DND-41 (cell line): ENCODE results near the gene HSPBAP1.
"Not testable (repeated sequence)": the region's sequence is repeated elsewhere in the genome, so short reads cannot be mapped to it uniquely, and the experiment has no call there.

Experiments used
- ATAC-seq: fragments of 200-7000 bp; cut with Tn5 transposase; 3 replicates; pipeline ENCODE4 v1.9.1; 2021; ENCODE audit warnings: low read depth; ENCODE audit not compliant: insufficient read depth
- DNase-seq: peaks from one replicate; pipeline ENCODE4 v3.0.0-alpha.2; 2020
- H2AFZ ChIP-seq: 2 replicates; pipeline ENCODE4 v1.6.0; 2012; ENCODE audit warnings: low read depth, low read length
- H3K27ac ChIP-seq: 2 replicates; pipeline ENCODE4 v1.5.1; 2012; ENCODE audit warnings: low read length, inconsistent platforms
- H3K27me3 ChIP-seq: fragments of 200-600 bp; sonication (generic); 2 replicates; pipeline ENCODE4 v1.6.0; 2012; ENCODE audit warnings: low read length, mild to moderate bottlenecking, inconsistent platforms; ENCODE audit not compliant: insufficient read depth, poor library complexity
- H3K36me3 ChIP-seq: 2 replicates; pipeline ENCODE4 v1.5.1; 2012; ENCODE audit warnings: low read length, inconsistent platforms; ENCODE audit not compliant: insufficient read depth
- H3K4me1 ChIP-seq: 2 replicates; pipeline ENCODE4 v1.5.1; 2012; ENCODE audit warnings: mild to moderate bottlenecking, low read length; ENCODE audit not compliant: insufficient read depth
- H3K4me2 ChIP-seq: 2 replicates; pipeline ENCODE4 v1.6.0; 2012; ENCODE audit warnings: mild to moderate bottlenecking, moderate library complexity, low read length, inconsistent platforms; ENCODE audit not compliant: insufficient read depth
- H3K4me3 ChIP-seq, 2 experiments: fragments of 200-600 bp in 1 of 2; shearing (Covaris generic) in 1 of 2; 2 replicates each; pipeline ENCODE4 v1.5.1; 2012 to 2016; ENCODE audit warnings: inconsistent platforms in 2 of 2, low read length in 2 of 2, mild to moderate bottlenecking in 2 of 2, low read depth in 1 of 2, moderate library complexity in 1 of 2
- H3K79me2 ChIP-seq: 2 replicates; pipeline ENCODE4 v1.6.0; 2012; ENCODE audit warnings: low read length, inconsistent platforms; ENCODE audit not compliant: insufficient read depth
- H3K9ac ChIP-seq: 2 replicates; pipeline ENCODE4 v1.6.0; 2012; ENCODE audit warnings: low read depth, mild to moderate bottlenecking, inconsistent platforms, low read length, moderate library complexity
- H3K9me3 ChIP-seq: 2 replicates; pipeline ENCODE4 v1.5.1; 2012; ENCODE audit warnings: low read length, moderate library complexity, mild to moderate bottlenecking, inconsistent platforms; ENCODE audit not compliant: insufficient read depth, severe bottlenecking
- H4K20me1 ChIP-seq: 2 replicates; pipeline ENCODE4 v1.6.0; 2012; ENCODE audit warnings: low read length; ENCODE audit not compliant: insufficient read depth
- EZH2 ChIP-seq: IDR thresholded peaks from 3 replicates; pipeline ENCODE4 v1.6.1; 2012; ENCODE audit warnings: borderline replicate concordance, low read depth, mild to moderate bottlenecking, moderate library complexity, low read length, inconsistent platforms; ENCODE audit not compliant: severe bottlenecking
- TF ChIP-seq, protein P1 (sequence below): IDR thresholded peaks from 2 replicates; pipeline ENCODE4 v1.5.1; 2012; ENCODE audit warnings: borderline replicate concordance, low read length, moderate library complexity, mild to moderate bottlenecking; ENCODE audit not compliant: poor library complexity, severe bottlenecking; ENCODE audit errors: extremely low read depth

Gene HSPBAP1

DNA sequence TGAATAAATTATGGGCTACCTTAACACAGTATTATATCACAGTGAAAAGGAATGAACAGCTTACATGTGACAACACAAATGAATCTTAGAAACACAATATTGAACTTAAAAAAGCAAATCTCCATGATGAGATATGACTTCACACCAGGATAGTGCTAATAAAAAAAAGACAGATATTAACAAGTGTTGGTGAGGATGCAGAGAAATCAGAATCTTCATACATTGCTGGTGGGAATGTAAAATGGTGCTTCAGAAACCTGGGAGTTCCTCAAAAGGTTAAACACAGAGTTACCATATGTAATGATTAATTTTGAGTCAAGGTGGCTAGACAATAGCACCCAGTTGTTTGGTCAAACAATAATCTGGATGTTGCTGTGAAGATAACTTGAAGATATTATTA is 51.4 kb downstream of the HSPBAP1 start:
- ATAC-seq = no peak
- H3K27ac ChIP-seq = no peak overlapping the region
- H3K9me3 ChIP-seq = no peaks in the 10 kb centered on the region
- TF ChIP-seq EZH2 = no peak
- TF ChIP-seq, protein P1, sequence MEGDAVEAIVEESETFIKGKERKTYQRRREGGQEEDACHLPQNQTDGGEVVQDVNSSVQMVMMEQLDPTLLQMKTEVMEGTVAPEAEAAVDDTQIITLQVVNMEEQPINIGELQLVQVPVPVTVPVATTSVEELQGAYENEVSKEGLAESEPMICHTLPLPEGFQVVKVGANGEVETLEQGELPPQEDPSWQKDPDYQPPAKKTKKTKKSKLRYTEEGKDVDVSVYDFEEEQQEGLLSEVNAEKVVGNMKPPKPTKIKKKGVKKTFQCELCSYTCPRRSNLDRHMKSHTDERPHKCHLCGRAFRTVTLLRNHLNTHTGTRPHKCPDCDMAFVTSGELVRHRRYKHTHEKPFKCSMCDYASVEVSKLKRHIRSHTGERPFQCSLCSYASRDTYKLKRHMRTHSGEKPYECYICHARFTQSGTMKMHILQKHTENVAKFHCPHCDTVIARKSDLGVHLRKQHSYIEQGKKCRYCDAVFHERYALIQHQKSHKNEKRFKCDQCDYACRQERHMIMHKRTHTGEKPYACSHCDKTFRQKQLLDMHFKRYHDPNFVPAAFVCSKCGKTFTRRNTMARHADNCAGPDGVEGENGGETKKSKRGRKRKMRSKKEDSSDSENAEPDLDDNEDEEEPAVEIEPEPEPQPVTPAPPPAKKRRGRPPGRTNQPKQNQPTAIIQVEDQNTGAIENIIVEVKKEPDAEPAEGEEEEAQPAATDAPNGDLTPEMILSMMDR = no peak
- no peaks in the 10 kb centered on the region for H3K27me3 ChIP-seq
- no peak overlapping the region for H3K9ac ChIP-seq
- no peak overlapping the region for H3K4me3 ChIP-seq
- H2AFZ ChIP-seq = no peak overlapping the region
- no peak overlapping the region for H3K4me2 ChIP-seq
- no peaks in the 10 kb centered on the region for H4K20me1 ChIP-seq
- DNase-seq = no peak
- H3K4me1 ChIP-seq = no peaks in the 10 kb centered on the region
- H3K79me2 ChIP-seq = no peaks in the 10 kb centered on the region
- H3K36me3 ChIP-seq = peaks cover 15% of the 10 kb centered on the region; the same call in 1 of the 2 replicates

DNA sequence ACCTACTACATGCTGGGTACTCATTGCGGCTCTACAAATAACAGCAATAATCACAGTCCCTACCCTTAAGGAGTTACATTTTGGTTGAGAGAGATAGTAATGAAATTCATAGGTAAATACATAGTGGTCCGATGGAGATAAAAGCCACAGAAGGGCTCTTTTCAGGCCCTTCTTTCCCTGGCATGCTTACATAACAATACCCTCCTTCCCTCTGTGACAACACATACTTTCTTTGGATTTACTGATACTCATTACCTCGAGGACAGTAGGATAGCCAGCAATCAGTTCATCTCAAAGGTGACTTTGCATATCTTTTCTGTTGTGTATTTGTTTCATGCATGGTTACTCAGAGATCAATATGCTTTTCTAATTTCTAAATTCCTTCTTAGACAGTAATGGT is 54.5 kb downstream of the HSPBAP1 start:
- H3K36me3 ChIP-seq = peaks cover 15% of the 10 kb centered on the region; the same call in 1 of the 2 replicates
- DNase-seq (no peak), ATAC-seq (no peak)
- no peaks in the 10 kb centered on the region for H3K4me1 ChIP-seq
- H3K4me3 ChIP-seq = no peak overlapping the region
- H3K9ac ChIP-seq = no peak overlapping the region
- H4K20me1 ChIP-seq = no peaks in the 10 kb centered on the region
- no peak overlapping the region for H3K27ac ChIP-seq
- H2AFZ ChIP-seq = no peak overlapping the region
- no peak for TF ChIP-seq EZH2
- TF ChIP-seq, protein P1 = no peak
- no peak overlapping the region for H3K4me2 ChIP-seq
- H3K79me2 ChIP-seq = no peaks in the 10 kb centered on the region
- H3K9me3 ChIP-seq = no peaks in the 10 kb centered on the region
- H3K27me3 ChIP-seq = no peaks in the 10 kb centered on the region

DNA sequence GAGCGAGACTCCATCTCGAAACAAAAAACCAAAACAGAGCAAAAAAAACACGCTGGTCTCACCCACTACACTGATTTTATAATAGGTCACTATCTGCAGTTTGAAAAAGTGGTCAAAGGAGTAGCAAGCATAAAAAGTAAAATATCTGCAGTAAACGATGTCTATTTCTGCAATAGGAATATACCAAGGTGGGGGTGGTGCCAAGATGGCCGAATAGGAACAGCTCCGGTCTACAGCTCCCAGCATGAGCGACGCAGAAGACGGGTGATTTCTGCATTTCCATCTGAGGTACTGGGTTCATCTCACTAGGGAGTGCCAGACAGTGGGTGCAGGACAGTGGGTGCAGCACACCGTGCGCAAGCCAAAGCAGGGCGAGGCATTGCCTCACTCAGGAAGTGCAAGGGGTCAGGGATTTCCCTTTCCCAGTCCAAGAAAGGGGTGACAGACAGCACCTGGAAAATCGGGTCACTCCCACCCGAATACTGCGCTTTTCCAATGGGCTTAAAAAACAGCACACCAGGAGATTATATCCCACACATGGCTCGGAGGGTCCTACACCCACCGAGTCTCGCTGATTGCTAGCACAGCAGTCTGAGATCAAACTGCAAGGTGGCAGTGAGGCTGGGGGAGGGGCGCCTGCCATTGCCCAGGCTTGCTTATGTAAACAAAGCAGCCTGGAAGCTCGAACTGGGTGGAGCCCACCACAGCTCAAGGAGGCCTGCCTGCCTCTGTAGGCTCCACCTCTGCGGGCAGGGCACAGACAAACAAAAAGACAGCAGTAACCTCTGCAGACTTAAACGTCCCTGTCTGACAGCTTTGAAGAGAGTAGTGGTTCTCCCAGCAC is 60.7 kb downstream of the HSPBAP1 start:
- not testable (repeated sequence) for H3K4me1 ChIP-seq, H3K9me3 ChIP-seq, ATAC-seq, H3K4me3 ChIP-seq, H3K4me2 ChIP-seq, H2AFZ ChIP-seq, H3K27ac ChIP-seq, DNase-seq, H4K20me1 ChIP-seq, H3K9ac ChIP-seq, H3K79me2 ChIP-seq, H3K27me3 ChIP-seq
- H3K36me3 ChIP-seq = peaks cover 13% of the 10 kb centered on the region

DNA sequence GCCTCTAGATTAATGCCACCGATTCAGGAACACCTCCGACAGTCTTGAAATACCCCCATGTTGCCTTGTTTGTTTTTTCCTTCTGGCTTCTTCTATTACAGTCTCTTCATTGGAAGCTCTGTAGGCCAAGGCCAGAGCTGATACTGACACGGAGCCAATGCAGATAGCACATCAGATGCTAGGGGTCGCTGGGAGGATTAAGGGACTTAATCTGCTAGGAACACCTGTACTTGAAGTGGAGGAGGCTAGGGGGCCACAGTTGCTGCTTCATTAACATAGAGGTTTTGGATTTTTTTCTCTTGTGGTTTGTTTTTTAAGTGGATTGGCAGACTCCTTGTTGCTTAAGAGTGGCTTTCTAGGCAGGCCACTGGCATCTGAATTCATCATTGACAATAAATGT is 63.4 kb downstream of the HSPBAP1 start:
- peak; percentile 62 for ATAC-seq
- Histone ChIP-seq H3K9ac (no peak overlapping the region), H4K20me1 (no peaks in the 10 kb centered on the region), H3K36me3 (peaks cover 22% of the 10 kb centered on the region), H3K4me1 (no peaks in the 10 kb centered on the region), H3K9me3 (no peaks in the 10 kb centered on the region), H3K4me2 (no peak overlapping the region), H2AFZ (no peak overlapping the region), H3K79me2 (no peaks in the 10 kb centered on the region), H3K4me3 (no peak overlapping the region), H3K27ac (no peak overlapping the region), H3K27me3 (no peaks in the 10 kb centered on the region)
- peak; percentile 16 for DNase-seq
- no peak for TF ChIP-seq EZH2
- TF ChIP-seq, protein P1 = no peak
